Amniotic epithelial cell (primary cell): ENCODE data around the gene NOTCH4.
A peak's percentile ranks its signal among the peaks of the same experiment; 100 is the strongest.

Experiments used
- DNase-seq: peaks from one replicate; pipeline ENCODE4 v3.0.0-alpha.2; 2010; ENCODE audit warnings: low read depth

NOTCH4 gene

DNA sequence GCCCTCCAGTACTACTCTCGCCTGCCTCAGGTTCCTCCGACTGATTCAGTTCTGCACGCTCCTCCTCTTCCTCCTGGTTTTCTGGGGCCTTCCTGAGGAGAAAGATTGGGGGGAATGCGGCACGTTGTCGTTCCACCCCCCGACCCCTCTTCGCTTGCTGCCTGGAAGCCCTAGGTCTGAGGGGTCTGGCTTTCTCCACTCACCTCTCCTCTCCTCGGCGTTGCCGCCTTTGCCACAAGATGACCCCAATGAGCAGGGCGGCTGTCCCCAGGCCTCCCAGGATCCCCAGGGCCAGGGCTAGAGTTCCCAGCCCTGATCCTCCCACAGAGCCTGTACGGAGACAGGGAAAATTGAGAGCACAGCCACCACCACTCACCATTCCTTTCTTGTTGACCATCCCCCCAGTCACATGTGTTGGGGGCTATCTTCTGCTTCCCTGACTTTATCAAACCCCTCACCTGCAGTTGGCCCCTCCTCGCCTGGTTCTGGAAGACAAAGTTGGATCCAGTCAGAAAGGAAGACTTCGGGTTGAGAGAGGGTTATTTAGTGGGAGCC, 42.6 kb downstream of the NOTCH4 start:
- DNase-seq: no peak

DNA sequence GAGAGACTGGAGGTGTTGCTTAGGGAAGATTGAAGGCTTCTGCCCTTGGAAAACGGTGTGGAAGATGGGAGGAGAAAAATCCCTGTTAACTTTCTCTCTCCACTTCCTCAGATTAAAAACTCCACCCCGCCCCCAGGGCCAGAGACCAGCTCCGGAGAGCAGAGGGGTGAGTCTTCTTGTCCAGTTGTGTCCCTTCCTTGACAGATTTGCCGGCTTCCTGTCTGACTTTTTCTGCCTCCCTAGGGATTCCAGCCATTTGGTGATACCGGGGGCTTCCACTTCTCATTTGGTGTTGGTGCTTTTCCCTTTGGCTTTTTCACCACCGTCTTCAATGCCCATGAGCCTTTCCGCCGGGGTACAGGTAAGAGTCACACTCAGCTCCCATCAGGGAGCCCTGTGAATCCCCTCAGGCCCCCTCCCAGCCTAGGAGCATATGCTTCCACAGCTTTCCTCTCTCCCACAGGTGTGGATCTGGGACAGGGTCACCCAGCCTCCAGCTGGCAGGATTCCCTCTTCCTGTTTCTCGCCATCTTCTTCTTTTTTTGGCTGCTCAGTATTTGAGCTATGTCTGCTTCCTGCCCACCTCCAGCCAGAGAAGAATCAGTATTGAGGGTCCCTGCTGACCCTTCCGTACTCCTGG, 44.0 kb downstream of the NOTCH4 start:
- DNase-seq: no peak

DNA sequence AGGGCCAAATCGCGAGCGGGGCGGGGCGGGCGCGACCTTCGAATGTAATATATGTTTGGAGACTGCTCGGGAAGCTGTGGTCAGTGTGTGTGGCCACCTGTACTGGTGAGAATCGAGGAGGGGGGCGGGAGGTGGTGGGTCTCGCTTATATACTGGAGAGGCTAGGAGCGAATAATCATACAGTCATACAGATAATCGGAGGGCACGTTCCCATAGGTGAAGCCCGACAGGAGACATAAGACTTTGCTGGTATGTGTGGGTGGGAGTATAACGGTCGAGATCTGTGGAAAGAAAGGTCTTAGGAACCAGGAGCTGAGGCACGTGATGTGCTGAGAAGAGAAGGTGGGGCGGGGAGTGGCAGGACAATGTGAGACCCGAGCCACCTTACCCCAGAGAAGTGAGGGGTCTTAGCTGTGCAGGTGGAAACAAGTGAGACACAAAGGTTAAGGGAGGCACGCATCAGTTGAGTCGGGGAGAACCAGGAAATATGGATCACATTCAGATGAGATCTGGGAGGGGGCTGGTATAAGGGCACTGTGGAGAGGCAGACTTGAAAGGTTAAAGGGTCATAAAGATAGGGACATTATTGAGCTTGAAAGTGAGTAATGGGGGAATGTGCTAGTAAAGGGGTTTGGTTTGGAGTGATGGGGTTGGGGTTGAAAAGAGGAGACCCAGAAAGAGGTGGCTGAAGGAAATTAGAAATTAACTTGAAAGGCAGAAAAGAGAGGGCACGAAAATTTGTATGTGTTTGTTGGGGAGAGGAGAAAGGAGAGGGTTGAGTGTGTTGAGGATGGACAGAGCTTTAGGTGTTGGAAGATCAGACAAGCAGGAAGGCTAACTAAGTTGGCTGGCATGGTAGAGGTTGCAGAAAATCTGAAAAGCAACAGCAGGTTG, 45.1 kb downstream of the NOTCH4 start:
- peak; percentile 34 for DNase-seq

DNA sequence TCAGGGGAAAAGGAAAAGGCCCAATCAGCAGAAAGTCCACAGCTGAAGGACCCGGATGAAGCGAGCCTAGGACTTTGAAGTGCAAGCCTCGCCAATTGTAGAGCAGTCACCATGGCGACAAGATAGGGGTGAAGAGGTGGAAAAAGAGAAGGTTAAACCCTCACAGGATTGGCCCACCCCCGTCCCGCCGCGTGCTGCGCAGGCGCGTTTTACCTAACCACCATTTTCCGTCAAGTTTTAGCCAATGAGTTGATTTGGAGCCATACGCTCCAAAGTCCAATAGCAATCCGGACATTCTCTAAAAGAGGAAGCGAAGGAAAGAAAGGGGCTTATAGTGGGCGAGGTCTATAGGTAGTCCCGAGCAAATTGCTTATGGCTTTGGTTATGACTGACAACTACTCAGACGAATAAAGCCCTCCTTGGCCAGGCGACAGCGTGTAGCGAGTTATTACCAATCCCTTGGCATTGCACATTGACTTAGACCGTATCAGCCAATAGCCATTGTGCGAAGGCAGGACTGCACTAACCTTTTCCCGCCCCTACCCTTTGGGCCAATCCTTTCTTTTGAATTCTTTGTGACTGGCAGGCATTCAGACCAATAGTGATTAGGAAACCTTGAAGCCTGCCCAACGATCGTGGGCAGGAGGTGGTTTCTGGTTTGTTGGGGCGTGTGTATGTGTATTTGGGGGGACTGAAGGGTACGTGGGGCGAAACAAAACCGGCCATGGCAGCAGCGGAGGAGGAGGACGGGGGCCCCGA, 45.9 kb downstream of the NOTCH4 start, which contains the start of gene RNF5:
Gene RNF5, plus strand, starts transcription at position 618 of the 759 bp plus-strand sequence. Its CDS starts 107 bp downstream, at position 725.
- DNase-seq: peak; percentile 100

DNA sequence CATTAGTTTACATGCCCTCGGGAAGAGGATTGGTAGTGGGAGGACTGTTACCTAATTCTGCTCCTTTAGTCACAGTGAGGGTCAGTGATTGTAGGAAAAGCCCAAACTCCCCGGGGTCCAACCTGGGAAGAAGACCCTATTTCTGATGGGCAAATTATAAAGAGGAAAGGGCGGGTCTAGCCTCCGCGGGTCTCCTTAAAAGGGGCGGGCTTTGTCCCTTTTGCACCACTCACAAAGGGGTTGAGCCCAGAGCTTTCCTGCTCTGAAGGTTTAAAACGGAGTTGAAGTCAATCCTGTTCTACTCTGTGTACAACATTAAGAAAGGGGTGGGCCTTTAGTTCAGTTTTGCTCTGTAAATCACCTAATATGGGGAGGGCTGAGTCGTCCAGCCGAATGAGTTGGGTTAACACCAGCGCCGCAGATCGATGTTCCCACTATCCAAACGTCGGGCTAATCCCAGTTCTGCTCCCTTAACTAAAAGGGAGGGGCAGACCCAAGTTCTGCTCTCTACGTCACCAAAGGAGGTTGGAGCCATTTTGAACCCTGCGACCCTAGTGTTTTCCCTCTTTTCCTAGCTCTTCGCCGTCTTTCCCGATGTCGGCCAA, 46.6 kb downstream of the NOTCH4 start:
- no peak for DNase-seq

DNA sequence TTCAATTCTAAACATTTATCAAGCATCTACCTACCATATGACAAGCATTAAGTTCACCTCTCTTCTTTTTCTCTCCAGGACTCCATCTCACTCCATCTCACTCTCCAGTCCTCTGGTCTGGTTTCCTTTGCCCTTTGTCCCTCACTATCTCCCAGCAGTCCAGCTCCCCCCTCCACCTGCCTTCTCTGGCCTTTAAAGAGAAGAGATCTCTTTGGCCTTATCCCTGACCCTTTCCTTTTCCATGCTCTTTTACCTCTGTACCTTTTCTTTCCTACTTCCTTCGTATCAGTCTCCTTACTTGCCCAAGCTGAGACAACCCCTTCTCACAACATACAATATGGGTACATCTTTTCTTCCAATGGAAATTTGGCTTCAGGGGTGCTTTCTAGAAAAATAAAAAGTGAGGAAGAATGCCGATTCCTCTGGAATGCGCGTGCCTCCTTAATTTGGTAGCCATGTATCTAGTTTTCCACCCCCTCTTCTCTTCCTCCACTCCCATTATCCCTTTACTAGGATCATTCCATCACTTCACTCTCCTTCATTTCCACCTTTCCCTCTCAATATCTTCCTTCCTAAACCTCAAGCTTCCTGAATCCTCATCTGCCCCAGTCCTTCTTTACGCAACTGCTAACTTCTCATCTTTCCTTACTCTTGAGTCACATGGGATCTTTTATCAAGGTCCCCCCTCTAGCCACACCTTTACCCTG, 47.2 kb downstream of the NOTCH4 start:
- peak; percentile 90 for DNase-seq

DNA sequence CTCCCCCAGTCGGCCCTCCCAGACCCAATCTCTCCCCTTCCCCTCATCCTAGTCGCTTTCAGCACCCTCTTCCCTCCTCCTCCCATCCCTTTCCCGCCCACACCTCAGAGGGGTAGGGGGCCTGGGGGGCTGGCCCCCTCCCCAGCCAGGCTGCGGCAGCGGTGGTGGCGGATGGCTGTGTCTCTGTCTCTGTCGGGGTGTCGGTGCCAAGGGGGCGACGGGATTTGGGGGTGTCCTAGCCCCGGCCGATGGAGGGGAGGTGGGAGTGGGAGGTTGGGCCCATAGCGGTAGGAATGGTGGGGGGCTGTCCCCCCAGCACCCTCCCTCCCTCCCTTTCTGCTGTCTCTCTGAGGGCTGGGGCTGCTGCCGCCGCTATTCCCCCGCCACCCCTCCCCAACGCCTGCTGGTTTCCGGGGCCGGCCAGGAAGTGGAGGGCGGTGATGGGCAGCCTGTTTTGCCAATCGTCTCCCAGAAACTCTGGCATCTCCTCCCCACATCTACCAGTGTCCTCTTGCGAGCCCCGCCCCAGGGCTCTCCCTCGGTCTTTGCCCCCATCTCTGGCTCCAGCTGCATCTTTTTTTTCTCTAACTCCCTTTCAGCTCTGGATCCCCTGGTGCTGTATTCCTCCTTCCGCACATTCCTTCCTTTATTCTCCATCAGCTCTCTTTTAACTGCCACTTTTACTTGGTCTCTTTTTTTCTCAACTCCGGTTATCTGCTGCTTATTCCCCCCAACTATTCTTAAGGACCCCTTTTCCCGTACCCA, 48.0 kb downstream of the NOTCH4 start, which contains the start of gene AGPAT1:
Gene AGPAT1, minus strand, starts transcription at position 374 of the 765 bp plus-strand sequence. CDS start 4,588 bp downstream, outside the sequence.
- peak; percentile 96 for DNase-seq

DNA sequence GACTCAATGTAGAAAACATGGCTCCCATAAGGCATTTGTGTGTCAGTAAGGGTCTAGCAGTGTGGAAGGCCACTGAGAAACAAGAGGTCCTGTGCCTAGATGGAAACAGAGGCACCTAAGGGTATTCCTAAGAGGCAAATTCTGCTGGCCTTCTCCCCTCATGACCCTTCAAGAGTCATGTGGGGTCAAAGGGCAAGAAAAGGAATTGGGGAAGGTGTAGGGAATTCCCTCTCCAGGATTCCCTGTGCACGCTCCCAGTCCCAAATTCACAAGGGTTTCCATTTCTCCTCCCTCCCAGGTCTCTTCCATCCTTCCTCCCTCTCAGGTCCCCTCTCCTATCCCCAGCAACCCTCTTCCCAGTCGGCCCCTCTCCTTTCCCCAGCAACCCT, 48.6 kb downstream of the NOTCH4 start:
- DNase-seq: no peak

DNA sequence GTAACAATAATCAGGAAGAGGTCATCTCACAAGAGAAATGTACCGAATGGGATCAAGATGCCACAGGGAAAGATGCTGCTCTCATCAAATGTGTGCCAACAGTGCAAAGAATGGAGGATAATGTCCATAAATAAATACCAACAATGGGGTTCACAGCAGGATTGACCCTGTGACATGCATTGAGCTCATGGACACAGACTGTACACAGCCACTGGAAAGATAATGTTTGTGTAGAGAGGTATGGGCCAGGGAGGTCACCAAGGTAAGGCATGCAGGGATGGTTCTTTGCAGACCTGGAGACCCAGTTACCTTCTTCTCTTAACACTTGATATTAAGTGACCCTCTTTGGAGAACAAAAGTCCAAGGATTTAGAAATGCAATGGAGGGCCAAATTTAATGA, 49.5 kb downstream of the NOTCH4 start:
- DNase-seq: no peak

DNA sequence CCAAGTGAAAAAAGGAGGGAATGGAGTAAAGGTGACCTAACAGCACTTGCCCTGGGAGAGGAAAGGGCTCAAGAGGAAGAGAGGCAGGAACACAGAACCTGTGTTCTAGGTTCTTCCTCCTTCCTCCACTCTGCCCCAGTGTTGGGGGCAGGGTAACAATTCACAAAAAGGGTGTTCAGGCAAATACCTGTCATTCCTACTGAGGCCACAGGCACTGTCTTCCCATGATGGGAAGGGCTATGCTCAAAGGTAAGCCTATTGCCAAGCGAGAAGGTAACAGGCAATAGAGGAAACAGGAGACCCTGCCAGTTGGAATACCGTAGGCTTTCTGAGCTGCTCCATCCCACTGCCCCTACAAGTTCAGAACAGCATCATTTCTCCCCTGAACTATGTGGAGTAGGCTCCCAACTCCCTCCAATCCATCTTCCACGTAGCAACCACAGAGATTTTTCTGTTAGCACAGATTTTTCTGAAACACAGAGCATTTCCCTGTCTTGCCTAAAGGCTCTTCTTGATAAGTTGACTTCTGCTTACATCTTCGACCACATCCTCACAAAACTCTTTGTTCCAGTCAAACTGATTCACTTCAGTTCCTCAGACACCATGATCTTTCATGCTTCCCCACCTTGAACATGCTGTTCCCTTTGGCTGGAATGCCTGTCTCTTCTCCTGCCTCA, 50.7 kb downstream of the NOTCH4 start:
- no peak for DNase-seq

DNA sequence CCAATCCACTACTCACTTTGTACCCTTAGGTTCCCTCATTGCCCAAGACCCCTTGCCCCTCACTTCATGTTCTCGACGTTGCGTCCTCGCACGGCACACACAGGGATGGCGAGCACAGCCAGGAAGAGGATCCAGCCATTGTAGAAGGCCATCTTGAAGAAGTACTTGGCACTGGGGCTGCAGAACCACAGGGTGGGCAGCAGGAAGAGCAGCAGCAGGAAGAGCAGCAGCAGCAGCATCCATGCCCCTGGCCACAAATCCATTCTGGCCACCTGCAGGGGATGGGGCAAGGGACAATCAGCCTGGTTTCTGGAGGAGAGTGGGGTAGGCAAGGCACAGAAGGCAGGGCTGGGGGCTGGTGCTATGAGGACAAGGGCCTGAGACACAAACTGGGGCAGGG, 52.6 kb downstream of the NOTCH4 start:
- DNase-seq: no peak

DNA sequence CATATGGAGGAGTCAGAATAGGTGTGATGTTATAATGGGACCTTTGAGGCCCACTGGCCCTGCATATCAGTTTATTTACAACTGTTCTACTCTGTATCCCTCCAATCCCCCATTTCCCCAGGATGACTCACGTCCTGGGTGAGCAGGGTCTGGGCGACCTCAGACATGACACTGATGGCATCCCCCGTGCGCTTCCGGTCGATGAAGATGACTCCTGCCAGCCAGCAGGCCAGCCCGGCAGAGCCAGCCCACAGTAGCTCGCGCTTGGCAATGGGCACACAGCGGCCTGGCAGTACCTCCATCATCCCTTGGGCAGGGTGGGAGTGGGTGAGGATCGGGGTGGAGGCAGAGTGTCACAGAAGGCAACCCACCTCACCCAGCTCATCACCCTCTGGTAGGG, 53.6 kb downstream of the NOTCH4 start:
- no peak for DNase-seq

DNA sequence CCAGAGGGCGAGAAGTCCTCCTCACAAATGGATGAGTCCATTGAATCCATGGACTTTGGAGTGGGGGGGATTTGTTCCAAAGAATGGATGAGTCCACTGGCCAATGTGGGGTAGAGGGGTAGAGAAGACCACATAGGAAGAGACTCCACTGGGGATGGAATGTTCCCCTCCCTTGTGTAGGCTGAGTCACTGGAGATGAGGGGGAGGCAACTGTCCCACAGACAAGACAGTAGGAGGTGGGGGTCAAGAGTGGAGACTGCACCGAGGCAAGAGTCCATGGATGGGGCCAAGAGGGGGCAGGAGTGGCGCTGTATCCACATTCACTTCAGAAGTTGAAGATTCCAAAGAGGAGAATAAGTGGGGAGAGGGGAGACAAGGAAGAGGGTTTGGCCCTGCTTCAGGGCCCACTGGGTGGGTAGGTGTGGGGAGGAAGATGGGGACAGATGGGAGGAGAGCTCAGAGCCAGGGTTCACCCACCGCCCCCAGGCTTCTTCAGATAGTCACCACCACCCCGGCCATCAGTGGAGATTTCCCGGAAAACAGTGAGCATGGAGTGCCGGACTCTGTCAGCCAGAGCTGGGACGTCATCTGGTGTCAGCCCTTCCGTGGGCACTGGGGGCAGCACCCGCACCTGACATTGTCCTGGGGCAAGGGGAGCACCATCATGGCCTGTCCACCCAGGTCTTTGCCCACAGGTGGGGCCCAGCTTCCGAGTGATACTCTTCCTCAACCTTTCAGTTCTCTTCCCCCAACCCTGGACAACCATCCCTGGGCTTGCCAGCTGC, 54.9 kb downstream of the NOTCH4 start:
- DNase-seq: peak; percentile 70

DNA sequence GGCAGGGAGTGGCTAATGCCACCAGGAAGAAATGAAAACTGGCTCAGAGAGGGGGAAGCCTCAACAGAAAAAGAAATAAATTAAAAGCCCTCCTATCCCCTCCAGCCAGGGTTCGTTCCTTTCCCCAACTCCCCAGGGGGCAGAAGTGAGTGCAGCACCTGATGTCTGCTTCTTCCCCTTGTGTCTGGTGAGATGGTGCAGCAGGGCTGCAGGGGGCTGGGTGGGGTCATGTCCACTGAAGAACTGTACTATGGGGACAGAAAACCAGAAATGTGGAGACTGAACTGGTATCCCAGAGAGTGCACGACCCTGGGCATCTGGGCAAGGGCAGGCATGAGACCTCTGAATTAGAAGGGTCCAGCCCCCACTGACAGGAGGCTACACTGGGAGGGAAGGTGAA, 55.5 kb downstream of the NOTCH4 start:
- no peak for DNase-seq

DNA sequence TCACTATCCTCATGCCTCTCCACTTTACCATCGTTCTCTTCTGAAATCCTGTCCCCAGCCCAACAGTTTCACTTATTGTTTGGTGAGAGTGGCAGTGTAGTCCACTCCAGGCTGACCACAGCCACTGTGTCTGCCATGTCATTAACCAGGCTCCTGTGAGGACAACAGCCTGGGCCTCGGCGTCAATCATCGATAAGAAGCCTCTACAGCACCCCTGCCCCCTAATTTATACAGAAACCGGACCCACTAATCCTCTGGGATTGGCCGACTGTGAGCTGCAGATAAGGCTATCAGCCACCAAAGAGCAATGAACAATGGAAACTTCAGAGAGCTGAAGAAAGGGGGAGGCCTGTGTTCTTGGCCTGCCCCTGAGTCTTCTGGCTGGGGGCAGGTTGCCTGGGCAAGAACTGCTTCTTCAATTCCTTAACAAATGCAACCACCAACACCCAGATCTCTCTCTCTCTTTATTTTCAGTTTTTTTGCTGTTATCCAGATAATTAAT, 56.1 kb downstream of the NOTCH4 start:
- no peak for DNase-seq

DNA sequence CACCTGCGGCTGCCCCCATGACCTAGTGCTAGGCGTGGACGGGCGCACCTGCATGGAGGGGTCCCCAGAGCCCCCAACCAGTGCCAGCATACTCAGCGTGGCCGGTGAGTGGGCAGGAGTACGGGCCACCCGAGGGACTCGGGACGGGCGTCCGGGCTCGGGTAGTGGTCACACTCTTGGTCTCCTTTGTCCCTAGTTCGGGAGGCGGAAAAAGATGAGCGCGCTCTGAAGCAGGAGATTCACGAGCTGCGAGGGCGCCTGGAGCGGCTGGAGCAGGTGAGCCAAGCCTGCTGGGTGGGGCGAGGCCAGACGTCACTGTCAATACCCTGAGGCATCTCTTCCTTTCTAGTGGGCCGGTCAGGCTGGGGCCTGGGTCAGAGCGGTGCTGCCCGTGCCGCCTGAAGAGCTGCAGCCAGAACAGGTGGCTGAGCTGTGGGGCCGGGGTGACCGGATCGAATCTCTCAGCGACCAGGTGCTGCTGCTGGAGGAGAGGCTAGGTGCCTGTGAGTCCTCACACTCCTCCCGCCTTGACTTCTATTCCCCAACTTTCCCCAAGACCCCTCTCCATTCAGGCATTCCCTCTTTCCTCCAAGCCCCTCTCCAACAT, 56.6 kb downstream of the NOTCH4 start:
- no peak for DNase-seq

DNA sequence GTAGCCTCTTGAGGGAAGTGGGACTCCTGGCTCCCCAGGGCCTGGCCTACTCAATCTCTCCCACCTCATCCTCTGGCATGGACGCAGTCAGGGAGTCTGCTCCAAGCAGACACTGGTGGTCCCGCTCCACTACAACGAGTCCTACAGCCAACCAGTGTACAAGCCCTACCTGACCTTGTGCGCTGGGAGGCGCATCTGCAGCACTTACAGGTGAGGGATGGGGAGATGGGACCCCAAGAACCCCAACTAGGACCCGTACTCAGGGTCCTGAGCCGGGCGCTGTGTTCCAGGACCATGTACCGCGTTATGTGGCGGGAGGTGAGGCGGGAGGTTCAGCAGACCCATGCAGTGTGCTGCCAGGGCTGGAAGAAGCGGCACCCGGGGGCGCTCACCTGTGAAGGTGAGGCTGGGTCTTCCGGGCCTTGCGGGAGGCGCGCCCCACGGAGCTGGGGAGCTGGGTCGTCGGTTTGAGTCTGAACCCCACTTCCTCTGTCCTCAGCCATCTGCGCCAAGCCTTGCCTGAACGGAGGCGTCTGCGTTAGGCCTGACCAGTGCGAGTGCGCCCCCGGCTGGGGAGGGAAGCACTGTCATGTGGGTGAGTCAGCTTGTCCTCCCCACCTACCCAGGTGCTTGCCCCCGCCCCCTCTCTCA, 57.3 kb downstream of the NOTCH4 start:
- no peak for DNase-seq

DNA sequence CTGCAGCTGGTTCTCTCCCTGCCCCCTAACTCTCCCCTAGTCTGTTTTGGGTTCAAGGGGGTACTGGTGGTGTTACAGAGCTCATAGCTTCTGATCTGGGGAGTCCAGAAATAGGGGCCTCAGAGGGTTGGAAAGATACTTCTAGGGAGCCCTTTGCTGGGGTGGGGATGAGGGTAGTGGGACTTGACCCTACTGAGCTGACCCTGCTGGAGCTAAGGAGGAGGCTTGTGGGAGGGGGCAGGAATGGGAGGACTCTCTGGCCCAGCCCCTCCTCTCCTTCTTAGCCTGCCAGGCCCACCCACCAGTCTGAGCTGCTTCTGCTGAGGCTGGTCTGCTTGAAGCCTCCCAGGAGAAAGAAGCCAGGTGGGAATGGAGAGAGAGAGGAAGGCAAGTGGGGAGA, 59.6 kb downstream of the NOTCH4 start, which contains the start of gene EGFL8:
Gene EGFL8, plus strand, starts transcription at position 301 of the 400 bp plus-strand sequence. CDS start 1,571 bp downstream, outside the sequence.
- DNase-seq: no peak
